Thyroid gland (tissue), 4 donors: ENCODE data around the gene TINAGL1.

Experiments
- CTCF ChIP-seq, 6 experiments: fragments of 200-600 bp in 3 of 6; fragments of 450-650 bp in 3 of 6; sonication (generic) in 3 of 6; IDR thresholded peaks; one replicate each; pipeline ENCODE4 v1.5.1; 2016 to 2019; ENCODE audit warnings: antibody characterized with exemption in 6 of 6, mild to moderate bottlenecking in 2 of 6, inconsistent platforms in 1 of 6, moderate library complexity in 1 of 6
- POLR2A ChIP-seq, 2 donors: fragments of 450-650 bp; IDR thresholded peaks; one replicate each; pipeline ENCODE4 v1.6.1; 2017; ENCODE audit warnings: antibody characterized with exemption in 2 of 2, mild to moderate bottlenecking in 2 of 2, moderate library complexity in 1 of 2

DNA sequence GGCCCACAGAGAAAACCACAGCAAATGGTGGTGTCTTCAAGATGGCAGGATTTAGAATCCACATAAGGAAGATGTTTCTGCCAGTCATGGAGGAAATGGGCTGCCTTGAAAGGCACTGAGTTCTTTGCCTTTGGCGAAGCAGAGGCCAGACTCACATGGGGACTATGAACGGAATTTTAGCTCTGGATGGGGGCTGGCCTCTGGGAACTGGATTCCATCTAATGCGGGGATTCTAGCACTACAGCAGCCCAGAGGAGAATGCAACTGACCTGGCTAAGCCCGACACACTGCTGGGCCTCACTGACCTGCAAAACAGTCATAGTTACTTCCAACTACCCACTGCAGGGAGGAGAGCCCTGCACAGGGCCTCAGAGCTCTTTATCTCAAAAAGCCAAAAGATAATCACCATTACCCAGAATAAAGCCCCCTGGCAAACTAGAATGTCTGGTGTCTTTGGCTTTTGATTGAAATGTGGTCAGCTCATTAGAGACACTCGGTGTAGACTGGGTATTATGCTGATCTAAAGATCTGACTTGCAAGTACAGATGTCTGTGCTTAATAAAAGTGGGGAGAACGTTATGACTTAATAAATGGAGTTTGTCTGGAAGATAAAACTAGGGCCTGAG lies 52.7 kb downstream of the TINAGL1 start:
- TF ChIP-seq POLR2A (IDR thresholded peaks at IDR 0.05) = no peak
- TF ChIP-seq CTCF (IDR thresholded peaks at IDR 0.05) = no peak
